ENCODE results near the gene ANKRD26.
"Not testable (repeated sequence)": the region's sequence is repeated elsewhere in the genome, so short reads cannot be mapped to it uniquely, and the experiment has no call there.

Gene ANKRD26

DNA sequence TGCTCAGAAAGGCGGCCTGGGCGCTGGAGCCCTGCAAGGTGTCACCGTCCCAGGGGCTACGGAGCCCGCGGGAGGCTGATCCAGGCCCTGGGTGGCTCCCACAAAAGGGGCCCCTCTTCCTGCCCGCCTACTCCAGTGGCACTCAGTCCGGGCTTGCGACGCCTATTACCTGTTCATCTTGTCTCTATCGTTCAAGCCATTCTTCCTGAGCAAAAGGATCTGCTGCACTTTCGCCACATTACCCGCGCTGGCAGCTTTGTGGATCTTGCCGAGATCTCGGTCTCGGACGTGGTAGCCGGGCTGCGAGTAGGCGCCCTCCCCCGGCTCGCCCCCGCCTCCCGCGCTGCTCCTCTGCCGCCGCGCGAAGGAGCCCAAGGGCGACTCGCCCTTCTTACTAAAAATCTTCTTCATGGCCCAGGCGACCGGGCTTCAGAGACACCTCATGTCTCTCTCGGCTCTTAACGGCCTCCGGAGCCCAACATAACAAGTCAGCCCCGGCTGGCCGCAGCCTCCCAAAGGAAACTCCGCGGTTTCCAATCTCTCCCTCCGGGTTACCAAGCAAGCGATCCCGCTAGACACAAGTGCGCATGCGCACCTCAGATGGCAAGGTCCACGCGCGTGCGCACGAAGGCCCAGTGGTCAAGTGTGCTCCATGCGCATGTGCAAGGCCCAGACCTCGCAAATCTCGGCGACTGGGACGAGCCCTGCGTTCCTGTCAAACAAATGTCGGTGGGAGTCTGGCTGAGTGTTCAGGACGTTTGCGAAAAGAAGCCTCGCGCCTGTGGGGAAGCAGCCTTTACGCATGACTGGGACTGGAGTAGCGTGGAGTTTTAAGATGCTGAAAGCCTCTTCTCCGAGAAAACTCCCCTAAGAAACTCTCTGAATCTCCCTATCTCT lies at the start of gene ANKRD26:
TSS of gene ANKRD26 (minus strand) at position 579 of the 897 bp plus-strand sequence. CDS start at position 411, 168 bp downstream.
- DNase-seq = peak; percentile 97

DNA sequence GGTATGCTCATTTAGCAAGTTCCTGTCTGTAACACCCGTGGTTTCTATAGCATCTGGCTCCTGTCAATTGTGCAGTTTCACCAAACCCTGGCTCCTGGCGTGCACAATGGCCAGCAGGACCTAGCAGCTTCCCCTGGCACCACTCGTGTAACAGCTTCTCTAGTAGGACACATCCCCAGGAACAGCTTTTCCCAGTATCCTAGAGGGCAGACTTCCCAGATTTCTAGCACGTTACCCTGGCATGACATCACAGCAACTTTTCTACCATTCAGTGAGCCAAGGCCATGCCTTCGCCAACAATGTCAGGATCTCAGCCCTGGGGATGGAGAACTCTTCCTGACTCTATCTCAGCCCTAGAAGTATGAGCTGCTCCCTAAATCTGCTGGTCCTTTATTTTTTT lies 47.4 kb upstream of the ANKRD26 start:
- DNase-seq = no peak

DNA sequence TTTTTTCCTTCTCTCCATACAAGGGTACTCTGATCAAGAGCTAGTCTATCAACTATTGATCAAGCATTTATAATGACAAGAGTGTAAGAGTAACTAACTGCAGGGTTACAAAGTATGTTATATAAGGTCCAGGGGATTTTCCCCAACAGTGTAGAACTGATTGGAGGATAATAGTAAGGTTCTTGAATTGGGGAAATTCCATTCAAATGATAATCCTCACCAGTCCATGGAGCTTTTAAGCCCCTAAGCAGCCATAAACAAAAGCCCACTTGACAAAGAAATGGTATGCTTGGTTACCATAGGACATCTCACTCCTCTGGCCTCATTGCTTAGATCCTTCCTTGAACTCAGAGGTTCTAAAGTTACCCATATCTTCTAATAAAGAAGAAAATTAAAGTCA lies 45.6 kb upstream of the ANKRD26 start:
- DNase-seq = no peak

DNA sequence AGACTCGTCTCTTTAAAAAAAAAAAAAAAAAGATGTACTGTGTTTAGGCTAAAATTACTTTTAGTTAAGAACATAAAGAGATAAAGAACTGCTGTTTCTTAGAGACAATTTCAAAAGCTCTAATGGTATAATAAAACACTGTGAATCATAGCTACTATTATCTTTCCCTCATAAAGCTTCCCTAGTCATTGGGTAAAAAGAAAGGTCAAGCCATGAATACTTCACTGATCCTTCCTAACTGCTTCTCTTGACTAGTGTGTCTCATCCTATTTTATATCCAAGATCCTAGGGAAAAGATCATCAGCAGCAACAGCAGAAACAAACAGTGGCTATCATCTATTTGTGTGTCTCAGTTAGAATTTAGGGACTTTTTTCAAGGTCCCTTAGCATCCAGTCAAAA lies 43.4 kb upstream of the ANKRD26 start:
- no peak for DNase-seq

DNA sequence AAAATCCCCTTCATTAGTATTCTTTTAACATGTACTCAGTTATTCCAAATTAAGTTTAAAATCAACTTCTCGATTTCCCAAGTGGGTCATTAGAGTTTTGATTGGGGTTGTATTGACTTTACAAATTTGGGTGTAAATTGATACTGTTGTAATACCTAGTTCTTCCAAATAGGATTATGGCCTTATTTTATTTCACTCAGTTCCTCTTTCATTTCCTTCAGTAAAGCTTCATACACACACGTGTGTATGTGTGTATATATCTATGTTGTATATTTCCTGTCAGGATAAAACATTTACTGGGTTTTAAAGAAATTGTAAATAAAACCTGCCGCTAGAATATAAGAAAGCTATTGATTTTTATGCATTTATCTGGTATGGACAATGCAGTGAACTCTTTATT lies 38.0 kb upstream of the ANKRD26 start:
- DNase-seq = no peak

DNA sequence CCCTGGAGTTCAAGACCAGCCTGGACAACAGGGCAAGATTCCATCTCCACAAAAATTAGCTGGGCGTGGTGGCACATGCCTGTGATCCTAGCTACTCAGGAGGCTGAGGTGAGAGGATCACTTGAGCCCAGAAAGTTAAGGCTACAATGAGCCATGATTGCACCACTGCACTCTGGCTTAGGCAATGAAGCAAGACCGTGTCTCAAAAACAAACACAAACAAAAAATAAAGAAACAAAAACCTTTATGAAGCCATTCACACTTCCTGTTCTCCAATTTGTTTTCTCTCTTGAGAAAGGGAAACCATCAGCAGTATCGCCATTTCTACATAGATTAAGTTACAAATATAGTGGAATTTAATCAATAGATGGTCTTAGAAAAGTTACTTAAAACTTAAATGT lies 34.1 kb upstream of the ANKRD26 start:
- DNase-seq = no peak

DNA sequence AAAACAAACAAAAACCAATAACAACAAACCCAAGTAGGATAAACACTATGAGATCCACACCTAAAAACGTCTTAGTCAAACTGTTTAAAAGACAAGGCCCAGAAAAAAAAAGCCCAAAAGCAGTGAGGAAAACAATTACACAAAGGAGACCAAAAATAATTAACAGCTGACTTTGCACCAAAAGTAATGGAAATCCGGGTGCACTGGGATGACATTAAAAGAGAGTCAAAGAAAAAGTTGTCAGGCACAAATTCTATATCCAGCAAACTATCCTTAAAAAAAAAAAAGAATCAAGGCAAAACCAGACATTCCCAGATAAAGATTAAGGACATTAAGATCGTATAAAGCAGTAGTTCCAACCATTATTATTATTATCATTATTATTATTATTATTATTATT lies 7.9 kb upstream of the ANKRD26 start:
- no peak for DNase-seq

DNA sequence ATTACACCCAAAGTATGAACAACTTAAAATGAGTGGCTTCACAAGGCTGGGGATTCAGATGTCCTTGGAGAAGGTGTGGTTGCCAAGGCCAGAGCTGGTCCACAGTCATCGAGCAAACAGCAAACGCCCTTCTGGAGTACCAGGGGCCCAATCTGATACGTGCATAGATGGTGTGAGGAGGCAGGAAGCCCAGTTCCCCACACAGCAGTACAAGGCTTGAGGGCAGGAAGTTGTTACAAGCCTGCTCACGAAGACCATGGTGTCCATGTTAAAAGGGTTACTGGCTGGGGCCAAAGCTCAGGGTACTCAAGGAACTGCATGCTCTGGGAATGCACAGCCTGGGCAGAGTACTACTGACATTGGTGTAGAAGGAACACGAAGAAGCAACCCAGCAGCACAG lies 4.6 kb upstream of the ANKRD26 start:
- no peak for DNase-seq

DNA sequence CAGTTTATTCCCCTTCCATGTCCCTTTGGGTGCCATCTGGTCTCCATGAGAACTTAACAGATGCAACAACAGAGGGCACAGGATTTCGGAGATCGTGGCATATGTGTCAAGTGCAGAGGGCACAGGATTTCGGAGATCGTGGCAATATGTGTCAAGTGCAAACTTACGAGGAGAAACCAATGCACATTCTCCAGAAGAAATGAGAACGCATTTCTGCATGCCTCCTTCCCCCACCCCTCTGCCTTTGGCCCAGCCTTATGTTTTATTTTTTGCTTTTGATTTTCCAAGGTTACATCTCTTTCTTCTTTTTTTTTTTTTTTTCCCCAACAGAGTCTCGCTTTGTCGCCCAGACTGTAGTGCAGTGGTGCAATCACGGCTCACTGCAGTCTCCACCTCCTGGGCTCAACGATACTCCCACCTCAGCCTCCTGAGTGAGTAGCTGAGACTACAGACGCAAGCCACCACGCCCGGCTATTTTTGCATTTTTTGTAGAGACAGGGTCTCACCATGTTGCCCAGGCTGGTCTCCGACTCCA lies 586 bp upstream of the ANKRD26 start:
- no peak for DNase-seq

DNA sequence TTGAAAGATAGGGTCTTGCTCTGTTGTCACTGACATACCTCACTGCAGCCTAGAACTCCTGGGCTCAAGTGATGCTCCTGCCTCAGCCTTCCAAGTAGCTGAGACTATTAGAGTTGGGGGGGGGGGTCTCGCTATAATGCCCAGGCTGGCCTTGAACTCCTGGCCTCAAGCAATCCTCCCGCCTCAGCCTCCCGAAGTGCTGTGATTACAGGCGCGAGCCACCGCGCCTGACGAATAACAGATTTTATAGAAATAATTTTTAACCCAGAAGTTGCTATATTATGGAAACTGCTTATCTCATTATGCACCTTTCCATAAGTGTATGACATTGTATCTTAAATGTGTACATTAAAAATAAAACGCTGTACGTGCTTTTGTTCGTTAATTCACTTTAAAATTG lies 846 bp downstream of the ANKRD26 start:
- DNase-seq = no peak

DNA sequence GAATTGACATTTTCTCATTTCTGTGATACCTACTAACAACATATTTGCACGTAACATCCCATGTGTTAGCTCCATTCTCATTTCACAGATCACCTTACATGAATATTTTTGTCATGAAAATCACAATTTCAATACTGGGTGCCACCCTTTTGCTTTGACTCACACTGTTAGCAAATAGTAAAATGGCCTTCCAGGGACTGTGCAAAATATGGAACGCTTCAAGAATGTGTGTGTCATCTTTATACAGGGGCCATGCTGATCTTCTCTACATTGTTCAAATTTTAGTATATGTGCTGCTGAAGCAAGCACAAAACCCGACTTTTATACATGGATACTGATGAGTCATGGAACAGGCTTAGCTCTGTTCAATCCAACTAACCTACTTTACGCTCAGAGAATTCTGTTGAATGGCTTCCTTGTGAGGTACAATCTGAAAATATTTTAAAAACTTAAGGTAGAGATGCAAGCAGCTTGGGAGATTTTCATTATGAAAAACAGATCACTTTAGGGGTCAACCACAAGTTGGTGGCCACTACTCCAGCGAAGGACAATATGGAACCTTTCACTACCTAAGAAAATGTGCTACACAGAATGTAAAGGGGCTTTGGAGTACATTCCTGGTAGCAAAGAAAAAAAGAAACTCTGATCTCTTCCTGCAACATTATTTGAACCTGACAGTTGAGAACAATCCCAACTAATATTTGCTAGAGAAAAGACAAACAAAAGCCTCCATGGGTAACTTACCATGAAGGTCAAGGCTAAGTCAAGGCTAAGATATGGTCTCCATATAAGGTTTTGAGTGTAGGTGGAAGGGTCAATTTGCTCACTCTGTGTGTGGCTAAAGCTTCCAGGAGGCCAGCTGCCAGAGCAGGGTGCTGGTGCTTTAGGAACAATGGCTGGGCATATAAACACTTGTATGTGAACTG lies 11.9 kb downstream of the ANKRD26 start:
- DNase-seq = no peak

DNA sequence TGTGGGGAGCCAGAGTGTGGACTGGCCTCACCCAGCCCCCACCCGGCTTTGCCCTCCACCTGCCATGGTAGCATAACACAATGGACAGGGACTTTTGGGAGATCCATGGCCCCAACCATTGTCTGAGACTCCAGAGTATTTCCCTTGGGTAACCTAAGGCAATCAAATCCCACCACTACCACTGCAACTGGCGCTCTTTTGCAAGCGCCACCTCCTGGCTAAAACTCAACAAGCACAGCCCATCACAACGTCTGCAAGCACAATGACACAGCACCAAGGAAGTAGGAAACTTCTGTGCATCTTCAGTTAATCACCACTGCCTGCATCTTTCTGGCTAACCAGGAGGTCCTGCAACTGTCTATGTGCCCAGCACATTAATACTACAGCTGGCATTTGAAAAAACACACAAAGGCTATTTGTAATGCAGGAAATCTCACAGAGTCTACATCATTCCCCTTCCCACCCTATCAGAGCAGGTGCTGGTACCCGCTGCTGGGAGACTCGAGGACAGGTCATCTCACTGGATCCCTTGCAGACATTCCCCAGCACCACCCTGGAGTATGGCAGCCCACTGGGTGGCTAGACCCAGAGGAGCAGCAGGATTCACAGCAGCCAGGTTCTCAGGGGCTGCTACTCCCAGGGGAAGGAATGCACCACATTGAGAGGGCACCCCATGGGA lies 27.7 kb downstream of the ANKRD26 start:
- peak; percentile 11 for DNase-seq

DNA sequence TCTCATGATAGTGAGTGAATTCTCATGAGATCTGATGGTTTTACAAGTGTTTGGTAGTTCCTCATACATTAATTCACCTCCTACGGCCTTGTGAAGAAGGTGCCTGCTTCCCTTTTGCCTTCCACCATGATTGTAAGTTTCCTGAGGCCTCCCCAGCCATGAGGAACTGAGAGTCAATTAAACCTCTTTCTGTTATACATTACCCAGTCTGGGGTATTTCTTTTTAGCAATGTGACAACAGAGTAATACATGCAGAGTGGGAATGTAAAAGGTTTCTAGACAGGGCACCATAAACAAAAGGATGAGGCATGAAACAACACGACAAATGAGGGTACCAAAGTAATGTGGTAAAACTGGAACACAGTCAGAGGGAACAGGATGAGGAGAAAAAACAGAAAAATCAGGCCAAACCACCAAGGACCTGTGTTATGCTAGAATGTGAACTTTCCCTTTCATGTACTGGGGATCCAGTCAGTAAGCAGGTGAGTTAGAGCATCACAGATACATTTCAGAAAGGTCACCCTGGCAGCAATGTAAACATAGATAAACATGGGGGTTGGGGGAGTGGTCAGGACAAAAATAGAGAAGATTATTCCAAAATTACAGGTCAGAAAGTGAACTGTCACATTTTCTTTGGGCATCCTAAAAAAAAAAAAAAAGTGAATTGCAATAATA lies 31.9 kb downstream of the ANKRD26 start:
- DNase-seq = no peak

DNA sequence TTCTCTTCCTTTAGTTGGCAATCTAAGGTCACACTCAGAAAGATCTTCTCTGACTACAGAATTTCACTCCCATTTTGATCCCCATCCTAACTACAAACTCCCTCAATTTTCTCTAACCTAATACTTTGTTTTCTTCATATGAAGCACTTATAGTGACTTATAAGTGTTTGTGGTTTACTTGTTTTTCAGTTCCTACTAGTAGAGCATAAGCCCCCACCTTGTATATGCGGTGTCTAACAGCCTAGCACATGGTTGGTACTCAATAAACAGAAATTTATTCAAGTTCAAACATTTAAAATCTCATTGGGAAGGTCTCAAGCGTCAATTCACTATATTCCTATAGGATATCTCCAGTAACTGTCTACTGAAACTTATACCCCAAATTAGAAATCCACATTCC lies 35.2 kb downstream of the ANKRD26 start:
- DNase-seq = no peak

DNA sequence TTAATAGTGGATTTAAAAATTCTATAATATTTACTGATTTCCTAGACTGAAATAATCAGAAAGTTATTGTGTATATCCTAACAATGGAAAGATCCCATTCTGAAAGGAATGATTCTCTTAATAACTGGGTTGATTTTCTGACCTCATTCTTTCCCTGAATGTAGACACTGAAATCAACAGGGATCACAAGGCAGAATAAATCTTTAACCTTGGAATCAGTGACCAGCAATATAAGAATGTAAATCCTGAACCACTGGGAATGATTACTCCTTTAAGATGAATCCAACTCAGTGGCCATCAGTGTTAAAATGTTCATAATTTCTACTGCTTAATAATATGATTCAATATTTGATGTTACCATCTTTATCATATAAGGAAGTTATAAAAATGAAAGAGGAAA lies 47.6 kb downstream of the ANKRD26 start:
- no peak for DNase-seq

DNA sequence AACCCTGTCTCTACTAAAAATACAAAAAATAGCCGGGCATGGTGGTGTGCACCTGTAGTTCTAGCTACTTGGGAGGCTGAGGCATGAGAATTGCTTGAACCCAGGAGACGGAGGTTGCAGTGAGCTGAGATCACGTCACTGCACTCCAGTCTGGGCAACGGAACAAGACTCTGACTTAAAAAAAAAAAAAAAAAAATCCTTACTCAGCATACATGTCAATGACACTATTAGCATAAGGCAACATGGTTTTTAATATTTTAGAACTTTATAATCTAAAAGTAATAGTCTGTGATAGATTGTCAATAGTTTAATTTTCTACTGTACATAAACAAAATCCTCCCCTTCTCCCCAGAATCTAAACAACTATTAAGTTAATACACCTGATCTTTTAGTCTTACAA lies 55.0 kb downstream of the ANKRD26 start:
- not testable (repeated sequence) for DNase-seq

DNA sequence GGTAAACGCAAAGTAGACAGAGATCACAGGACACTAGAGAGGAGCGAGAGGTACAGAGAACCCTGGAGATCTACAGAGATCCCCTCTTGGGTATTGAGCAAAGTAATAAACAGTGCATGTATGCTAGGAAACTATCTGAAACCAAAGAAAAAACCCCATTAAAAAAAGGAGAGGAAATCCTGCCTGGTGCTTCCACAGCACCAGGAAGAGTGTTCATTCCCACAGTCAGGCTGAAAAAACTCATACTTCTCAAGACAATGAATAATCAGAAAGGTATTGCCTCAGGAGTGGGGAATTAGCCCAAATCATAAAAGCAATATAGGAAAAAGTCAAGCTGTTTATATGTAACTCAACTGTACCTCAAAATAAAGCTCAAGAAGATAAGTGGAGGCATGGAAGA lies 59.1 kb downstream of the ANKRD26 start:
- no peak for DNase-seq

DNA sequence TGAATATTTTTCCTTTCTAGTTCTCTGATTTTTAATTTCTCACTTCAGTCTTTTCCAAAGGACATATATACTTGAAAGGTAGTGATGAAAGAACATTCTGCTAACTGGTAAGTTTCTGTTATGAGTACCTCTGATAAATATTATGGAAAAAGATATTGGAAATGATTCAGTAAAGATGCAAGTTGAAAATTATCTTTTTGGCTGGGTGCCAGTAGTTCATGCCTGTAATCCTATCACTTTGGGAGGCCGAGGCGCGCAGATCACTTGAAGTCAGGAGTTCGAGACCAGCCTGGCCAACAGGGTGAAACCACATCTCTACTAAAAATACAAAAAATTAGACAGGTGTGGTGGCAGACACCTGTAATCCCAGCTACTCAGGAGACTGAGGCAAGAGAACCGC lies 62.1 kb downstream of the ANKRD26 start:
- no peak for DNase-seq

DNA sequence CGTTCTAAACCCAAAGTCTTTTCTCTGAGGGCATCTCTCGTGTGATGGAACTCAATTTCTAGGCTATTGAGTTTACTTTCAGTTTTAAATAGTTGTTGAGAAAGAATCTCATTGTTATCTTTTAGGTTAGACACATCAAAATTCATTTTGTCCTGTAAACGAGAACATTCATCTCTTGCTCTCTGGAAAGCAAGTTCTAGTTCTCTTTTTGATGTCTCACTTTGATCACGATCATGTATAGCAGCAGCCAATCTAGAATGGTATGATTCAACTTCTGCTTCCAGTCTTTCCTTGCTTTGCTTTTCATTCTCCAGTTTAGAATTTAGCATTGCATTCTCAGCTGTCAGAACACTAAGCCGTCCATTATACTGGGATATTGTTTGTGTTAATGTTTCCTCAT lies 65.1 kb downstream of the ANKRD26 start:
- no peak for DNase-seq

DNA sequence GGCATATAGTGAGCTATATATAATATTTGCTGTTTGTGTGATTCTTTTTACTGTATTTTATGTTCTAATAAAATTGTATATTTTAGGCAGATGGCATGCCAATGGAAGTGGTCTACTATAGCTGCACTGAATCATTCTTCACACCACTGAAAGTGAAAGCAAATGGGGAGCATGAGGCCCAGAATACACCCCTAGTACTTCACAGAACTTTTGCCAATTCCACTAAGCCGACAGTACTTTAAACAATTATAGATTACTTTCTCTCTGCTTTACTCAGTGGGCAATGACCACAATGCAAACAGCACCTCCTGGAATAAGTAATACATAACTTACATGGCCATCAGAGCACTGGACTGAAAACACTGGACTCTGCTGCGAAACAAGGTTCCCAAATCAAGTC lies 70.2 kb downstream of the ANKRD26 start:
- DNase-seq = no peak

DNA sequence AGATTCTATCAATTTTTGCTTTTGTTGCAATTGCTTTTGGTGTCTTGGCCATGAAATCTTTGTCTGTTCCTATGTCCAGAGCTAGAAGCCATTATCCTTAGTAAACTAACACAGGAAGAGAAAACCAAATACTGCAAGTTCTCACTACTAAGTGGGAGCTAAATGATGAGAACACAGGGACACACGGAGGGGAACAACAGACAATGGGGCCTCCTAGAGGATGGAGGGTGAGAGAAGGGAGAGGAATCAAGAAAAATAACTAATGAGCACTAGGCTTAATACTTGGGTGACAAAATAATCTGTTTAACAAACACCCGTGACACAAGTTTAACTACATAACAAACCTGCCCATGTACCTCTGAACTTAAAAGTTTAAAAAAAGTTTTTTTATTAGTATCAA lies 78.2 kb downstream of the ANKRD26 start:
- DNase-seq = no peak

DNA sequence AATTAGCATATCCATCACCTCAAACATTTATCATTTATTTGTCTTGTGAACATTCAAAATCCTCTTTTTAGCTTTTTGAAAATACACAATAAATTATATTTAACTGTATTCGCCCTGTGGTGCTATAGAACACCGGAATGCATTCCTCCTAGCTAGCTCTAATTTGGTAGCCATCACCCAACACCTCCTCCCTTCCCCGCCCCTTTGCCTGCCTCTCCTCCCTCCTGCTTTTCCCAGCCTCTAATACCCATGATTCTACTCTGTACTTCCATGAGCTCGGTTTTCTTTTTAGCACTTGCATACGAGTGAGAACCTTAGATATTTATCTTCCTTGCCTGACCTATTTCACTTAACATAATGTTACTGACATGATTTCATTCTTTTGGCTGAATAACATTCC lies 80.1 kb downstream of the ANKRD26 start:
- DNase-seq = no peak
